T follicular helper cell (primary cell): ENCODE results near the gene RTN4R.

Source experiments
- DNase-seq: peaks from one replicate; pipeline ENCODE4 v3.0.0-alpha.2; 2020; ENCODE audit warnings: low read depth

The RTN4R gene

GRCh38 chr22:20229916-20230775 lies 38.0 kb downstream of the RTN4R start:
- no peak for DNase-seq

- no peak for DNase-seq
These were observed 39.2 kb downstream of the RTN4R start for GRCh38 chr22:20228939-20229272.

DNA sequence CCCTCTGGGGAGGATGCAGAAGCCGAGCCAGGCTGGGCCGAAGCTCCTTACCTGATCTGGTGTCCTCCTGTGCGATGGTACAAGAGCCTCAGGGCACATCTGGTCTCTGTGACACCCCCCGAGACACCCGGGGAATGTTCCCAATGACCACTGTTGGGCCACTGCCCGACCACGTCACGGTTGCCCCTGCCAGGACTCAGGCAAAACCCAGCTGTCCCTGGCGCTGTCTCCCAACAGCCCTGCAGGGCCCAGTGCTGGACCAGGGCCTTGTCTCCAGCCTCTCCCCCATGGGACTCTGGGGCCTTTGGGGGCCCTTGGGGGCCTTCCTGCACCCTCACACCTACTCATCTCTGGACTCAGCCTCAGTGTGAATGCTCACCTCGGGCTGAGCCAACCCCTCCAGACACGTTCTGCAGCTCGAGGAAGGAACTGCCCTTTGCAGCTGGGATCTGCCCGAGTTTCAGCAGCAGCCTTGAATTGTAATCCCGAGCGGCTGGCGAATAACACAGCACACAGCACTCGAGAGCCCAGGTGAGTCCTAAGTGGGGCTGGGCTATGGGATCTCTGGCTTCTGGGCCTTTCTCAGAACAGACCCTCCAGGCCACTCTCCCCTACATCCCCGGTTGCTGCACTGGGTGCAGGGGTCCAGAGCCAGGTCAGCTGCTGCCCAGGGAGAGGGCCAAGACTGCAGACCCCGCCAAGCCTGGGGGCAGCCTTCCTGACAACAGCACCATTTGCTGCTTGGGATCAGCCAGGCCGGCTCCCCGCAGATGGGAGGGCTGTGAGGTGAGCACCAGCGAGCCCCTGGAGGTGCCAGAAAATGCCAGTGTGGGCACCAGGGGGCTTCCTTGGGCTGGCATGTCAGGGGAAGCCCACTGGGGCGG lies 39.8 kb downstream of the RTN4R start:
- no peak for DNase-seq

DNA sequence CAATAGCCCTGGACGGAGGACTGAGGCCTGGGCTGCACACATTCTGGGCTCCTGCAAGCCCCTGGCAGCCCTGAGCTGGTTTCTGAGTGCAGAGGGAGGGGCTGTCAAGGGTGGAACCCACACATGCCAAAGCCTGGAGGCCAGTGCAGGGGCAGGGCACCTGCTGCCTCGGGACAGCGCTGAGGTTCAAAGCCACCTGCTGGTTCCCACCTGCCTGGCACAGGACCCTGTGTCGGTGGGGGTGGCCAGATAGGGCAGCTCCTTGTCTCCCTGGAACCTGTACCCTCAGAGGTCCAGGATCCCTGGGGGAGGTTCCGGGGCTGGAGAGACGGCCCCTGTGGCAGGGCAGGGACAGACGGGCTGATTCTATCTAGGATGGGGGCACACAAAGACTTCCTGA lies 40.8 kb downstream of the RTN4R start:
- no peak for DNase-seq

DNA sequence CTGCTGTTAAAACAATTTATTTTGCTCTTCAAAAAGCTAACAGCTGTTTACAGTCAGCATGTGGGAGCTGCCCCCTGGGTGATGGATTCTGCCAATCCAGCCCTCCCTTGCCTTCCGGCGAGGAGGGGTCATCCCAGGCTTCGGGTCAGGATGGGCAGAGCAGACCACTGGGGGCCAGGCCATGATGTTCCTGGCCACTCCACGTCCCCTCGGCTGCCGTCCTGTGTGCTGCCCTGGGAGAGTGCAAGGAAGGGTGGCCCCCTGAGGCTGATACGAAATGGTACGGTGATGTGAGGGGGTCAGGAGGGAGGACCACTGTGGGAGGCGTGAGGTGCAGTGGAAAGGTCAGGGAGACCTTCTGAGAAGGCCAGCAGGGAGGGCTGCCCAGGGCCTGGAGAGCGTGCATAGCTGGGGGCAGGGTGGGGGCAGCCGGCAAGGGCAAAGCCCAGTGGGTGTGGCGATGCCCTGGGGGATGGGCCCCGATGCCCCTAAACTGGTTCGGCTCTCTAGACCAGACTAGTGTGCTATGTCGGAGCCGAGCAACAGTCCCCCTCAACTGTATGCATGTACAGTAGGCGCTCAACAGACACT lies 41.3 kb downstream of the RTN4R start:
- DNase-seq: no peak

DNA sequence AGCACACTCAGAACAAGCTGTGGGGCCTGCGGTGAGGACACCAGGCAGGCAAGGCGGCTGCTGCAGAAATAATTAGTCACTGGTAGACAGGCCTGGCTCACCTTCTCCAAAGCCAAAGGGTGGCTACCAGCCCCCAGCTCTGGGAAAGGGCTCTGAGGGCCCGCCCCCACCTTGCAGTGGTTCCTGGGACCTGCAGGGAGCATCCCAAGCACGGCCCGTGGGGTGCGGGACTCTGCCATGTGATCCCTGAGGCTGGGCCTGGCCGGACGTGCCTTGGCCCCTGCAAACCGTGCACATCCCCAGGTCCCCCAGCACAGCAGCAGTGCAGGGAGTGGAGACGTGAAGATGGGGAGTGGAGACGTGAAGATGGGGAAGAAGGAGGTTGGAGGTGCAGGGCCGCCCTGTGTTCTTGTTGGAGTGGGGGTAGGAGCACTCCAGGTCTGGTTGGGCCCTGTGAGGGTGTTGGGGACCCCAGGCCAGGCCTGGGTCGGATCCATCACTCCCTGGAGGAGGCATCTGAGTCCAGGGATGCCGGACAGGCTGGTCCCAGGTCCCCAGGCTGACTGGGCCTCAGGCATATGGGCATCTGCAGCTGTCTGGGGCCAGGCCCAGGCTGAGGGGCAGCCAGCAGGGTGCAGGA lies 41.9 kb downstream of the RTN4R start:
- no peak for DNase-seq

DNA sequence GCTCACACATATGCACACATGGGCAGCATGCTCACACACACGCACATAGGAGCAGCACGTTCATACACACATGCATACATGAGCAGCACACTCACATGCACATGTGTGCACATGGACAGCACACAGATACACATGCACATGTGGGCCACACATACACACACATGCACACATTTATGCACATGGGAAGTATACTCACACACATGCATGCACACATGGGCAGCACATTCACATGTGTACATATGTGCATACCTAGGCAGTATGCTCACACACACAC lies 42.5 kb downstream of the RTN4R start:
- DNase-seq: no peak

DNA sequence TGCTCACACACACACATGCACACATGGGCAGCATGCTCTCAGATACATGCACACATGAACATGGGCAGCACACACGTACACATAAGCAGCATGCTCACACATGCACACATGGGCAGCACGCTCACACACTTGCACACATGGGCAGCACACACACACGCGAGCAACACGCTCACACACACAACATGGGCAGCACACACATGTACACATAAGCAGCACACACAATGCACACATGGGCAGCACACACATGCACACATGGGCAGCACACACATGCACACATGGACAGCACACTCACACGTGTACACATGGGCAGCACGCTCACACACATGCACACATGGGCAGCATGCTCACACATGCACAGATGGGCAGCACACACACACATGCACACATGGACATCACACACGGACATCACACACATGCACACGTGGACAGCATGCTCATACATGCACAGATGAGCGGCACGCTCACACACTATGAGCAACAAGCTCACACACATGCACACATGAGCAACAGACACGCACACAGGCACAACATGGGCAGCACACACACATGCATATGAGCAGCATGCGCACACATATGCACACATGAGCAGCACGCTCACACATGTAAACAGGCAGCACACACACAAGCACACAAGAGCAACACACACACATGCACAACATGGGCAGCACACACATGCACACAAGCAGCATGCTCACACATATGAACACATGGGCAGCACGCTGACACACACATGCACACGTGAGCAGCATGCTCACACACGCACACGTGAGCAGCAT lies 43.0 kb downstream of the RTN4R start:
- DNase-seq: no peak

DNA sequence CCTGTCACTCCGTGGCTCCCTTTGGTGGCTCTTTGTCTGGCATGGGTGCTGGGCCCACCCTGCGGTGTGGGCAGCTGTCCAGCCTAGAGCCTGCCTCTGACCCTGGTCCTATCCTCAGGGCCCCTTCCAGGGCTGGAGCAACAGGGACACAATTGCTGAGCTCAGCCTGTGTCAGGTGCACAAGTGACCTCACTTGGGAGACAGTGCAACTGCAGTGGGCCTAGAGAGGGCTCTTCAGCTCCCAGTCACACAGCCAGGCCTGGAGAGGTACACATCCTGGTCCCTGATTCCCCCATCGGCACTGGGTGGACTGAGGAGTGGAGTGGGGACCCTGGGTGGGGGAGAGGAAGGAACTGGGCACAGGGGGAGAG lies 43.9 kb downstream of the RTN4R start:
- no peak for DNase-seq

- no peak for DNase-seq
These were observed 44.5 kb downstream of the RTN4R start for GRCh38 chr22:20223421-20224255.

DNA sequence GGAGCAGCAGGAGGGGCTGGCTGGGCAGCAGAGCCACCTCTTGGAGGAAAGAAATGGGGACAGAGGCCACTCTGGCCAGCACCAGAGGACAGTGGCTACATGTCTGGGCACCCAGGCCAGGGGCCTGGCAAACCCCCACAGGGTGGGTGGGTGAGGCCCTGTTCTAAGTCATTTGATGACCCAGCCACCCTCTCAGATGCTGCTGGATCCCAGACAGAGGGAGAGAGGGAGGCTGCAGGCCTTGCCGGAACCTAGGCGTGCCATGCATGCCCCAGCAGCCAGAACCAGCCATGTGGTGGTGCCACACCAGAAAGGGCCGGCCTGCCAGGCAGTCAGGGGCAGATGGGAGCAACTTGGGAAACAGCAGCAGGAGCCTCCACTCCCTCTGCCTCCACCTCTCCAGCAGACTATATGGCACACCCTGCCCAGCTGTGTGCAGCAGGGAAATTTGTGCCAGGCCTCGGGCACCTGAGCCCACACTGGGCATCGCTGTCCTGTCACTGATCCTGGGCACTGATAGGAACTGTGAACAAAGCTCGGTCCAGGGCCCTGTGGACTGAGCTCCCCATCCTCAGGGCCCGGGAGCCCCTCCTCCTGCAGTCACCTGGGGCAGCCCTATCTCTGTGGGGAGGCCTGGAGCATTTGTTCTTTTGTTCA lies 45.2 kb downstream of the RTN4R start:
- no peak for DNase-seq

- no peak for DNase-seq
These were observed 46.4 kb downstream of the RTN4R start for GRCh38 chr22:20221421-20222340.

- no peak for DNase-seq
These were observed 47.5 kb downstream of the RTN4R start for GRCh38 chr22:20220629-20221026.

- DNase-seq: no peak
These were observed 48.2 kb downstream of the RTN4R start for GRCh38 chr22:20219667-20220628.

DNA sequence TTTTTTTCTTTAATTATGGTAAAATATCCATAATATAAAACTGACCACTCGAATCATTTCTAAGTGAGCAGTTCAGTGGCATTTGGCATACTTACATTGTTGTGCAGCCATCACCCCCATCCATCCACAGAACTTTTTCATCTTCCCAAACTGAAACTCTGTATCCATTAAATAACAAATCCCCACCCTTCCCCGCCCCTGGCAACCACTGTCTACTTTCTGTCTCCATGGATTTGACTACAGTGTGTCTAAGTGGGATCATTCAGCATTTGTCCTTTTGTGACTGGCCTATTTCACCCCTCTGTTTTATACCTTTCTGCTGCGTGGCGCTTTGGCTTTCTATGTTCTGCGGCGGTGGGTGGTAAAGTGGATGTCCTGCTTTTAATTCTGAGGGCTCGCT lies 49.1 kb downstream of the RTN4R start:
- DNase-seq: no peak

DNA sequence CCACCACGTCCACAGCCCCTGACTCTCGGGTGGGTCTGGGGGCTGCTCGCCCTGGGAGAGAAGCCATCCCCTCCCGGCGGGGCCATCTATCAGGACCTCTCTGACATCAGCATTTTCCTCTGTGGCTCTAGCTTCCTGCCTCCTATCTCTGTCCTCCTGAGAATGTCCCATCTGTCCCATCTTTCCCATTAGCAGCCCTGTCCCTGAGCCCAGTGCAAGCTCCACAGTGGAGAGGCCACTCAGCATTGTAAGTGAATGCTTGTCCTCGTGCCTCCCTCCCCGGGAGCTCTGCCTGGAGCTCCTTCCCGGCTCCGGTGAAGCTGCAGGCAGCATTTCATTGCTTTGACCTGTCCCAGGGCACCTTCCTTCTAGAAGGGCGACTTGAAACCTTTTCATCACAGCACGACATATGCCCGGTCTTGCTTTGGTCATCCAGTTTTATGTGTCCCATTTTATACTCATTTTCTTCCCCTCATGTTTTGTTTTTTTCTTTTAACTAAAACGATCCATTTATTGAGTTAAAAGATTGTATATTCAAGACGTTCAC lies 49.7 kb downstream of the RTN4R start:
- no peak for DNase-seq

- DNase-seq: no peak
These were observed 50.6 kb downstream of the RTN4R start for GRCh38 chr22:20217563-20217962.
